H54 (cell line): ENCODE results near the gene GRM8.

Experiments
- DNase-seq: peaks from one replicate; pipeline ENCODE4 v3.0.0; 2011; ENCODE audit warnings: low spot score, mixed read lengths; ENCODE audit not compliant: insufficient read length
- FAIRE-seq: peaks from 3 replicates; lab custom pipeline; 2011; peaks lifted over from hg19 to GRCh38; lab: Jason Lieb, UNC
- POLR2A ChIP-seq: IDR thresholded peaks from 2 replicates; pipeline ENCODE4 v1.6.1; 2011; ENCODE audit warnings: low read depth, mild to moderate bottlenecking, low read length

GRM8 gene

GRCh38 chr7:127017196-127017595 is 235.5 kb downstream of the GRM8 start:
- DNase-seq, result no peak
- FAIRE-seq, result no peak
- no peak for TF ChIP-seq POLR2A

- DNase-seq (no peak), FAIRE-seq (no peak)
- no peak for TF ChIP-seq POLR2A
These were observed 252.0 kb downstream of the GRM8 start for GRCh38 chr7:127000725-127001124.

DNA sequence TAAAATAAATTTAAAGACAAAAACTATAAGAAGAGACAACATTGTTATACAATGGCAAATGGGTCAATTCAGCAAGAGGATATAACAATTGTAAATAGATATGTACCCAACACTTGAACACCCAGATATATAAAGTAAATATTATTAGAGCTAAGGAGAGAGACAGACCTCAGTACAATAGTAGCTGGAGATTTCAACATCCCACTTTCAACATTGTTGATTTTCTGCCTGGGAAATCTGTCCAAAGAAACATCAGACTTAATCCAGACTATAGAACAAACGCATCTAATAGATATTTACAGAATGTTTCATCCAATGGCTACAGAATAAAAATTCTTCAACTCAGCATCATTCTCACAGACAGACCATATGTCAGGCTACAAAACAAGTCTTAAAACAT is 256.1 kb downstream of the GRM8 start:
- no peak for DNase-seq
- TF ChIP-seq POLR2A, result no peak
- no peak for FAIRE-seq

- DNase-seq, result no peak
- no peak for FAIRE-seq
- TF ChIP-seq POLR2A, result no peak
These were observed 259.0 kb downstream of the GRM8 start for GRCh38 chr7:126993626-126994213.

DNA sequence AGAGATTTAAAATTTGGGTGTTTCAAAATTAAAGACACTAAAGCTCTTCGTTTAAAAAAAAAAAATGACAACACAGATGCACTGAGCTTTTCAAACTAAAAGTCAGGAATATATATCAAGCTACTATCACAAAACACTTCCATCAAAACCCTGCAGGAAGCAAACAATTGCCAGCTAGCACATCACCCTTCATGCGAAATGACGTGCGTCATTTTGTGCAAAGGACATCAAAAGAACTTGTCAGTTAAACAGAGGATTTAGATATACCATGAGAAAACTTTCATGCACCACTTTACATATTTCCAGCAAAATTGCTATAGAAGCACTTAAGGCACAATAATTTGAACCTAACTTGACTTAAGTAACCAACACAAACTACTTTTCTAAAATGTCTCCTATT is 264.7 kb downstream of the GRM8 start:
- FAIRE-seq, result no peak
- DNase-seq, result no peak
- no peak for TF ChIP-seq POLR2A

- no peak for TF ChIP-seq POLR2A
- FAIRE-seq (no peak), DNase-seq (no peak)
These were observed 273.0 kb downstream of the GRM8 start for GRCh38 chr7:126979722-126980121.

GRCh38 chr7:126978865-126979264 is 273.9 kb downstream of the GRM8 start:
- FAIRE-seq, result no peak
- no peak for TF ChIP-seq POLR2A
- DNase-seq, result no peak

GRCh38 chr7:126973066-126973465 is 279.7 kb downstream of the GRM8 start:
- TF ChIP-seq POLR2A, result no peak
- DNase-seq, result no peak
- no peak for FAIRE-seq

- no peak for DNase-seq
- FAIRE-seq, result no peak
- TF ChIP-seq POLR2A, result no peak
These were observed 280.2 kb downstream of the GRM8 start for GRCh38 chr7:126972571-126972970.

DNA sequence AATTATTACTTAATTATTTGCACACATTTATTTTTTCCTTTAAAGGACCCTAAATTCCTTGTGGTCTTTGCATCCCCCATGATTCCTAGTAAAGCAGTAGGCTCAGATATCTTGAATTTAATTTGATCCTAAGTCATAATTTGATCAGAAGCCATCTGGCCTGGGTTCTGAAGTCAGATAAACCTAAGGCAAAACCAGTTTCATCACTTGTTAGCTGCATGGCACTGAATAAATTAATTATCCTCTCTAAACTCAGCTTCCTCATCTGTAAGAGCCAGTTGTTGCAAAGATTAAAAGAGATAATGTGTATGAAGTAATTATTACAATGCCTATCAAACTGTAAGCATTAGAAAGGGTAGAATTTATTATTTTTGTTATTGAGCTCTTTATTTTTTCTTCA is 293.1 kb downstream of the GRM8 start:
- DNase-seq (no peak), FAIRE-seq (no peak)
- no peak for TF ChIP-seq POLR2A

GRCh38 chr7:126958367-126958766 is 294.4 kb downstream of the GRM8 start:
- FAIRE-seq (no peak), DNase-seq (no peak)
- TF ChIP-seq POLR2A, result no peak

DNA sequence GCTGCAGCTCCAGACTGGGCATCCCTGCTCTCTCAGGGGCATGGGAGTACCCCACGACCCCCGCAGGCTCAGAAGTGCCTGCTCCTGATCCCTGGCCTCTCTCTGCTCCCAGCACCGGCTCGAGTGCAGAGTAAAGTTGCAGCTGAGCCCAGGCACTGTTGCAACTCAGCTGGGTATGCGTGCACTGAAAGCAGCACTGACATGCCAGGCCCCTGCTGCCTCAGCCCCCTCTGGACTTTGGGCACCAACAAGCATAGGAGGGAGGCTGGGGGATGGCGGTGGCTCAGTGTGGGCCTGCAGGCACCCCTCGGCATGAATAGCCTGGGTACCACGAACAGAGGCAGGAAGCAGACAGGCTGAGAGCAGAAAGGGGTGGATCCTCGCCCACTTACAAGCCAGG is 295.3 kb downstream of the GRM8 start:
- no peak for FAIRE-seq
- TF ChIP-seq POLR2A, result no peak

GRCh38 chr7:126953461-126953860 is 299.3 kb downstream of the GRM8 start:
- TF ChIP-seq POLR2A, result no peak
- no peak for DNase-seq
- no peak for FAIRE-seq

More for the DNA sequence above, 295.3 kb downstream of the GRM8 start:
- no peak for DNase-seq

GRCh38 chr7:126948664-126949063 is 304.1 kb downstream of the GRM8 start:
- FAIRE-seq, result no peak
- no peak for TF ChIP-seq POLR2A
- no peak for DNase-seq

GRCh38 chr7:126940723-126941307 is 311.9 kb downstream of the GRM8 start:
- no peak for FAIRE-seq
- DNase-seq, result no peak
- no peak for TF ChIP-seq POLR2A
